Measurements from ENCODE around the gene VEGFA. TPM values are rescaled to one million over a fixed set of nuclear protein-coding genes. Genes with fewer than 3 reads are reported as not detected.
"Not testable (repeated sequence)": the region's sequence is repeated elsewhere in the genome, so short reads cannot be mapped to it uniquely, and the experiment has no call there.

Gene VEGFA
- polyA plus RNA-seq, 3 donors: 276 to 296 (median 286) TPM

- DNase-seq (ENCODE audit: low read depth in 3 of 3, low spot score in 2 of 3): not testable (repeated sequence)
These were observed 49.0 kb downstream of the VEGFA start for GRCh38 chr6:43818973-43819372.

DNA sequence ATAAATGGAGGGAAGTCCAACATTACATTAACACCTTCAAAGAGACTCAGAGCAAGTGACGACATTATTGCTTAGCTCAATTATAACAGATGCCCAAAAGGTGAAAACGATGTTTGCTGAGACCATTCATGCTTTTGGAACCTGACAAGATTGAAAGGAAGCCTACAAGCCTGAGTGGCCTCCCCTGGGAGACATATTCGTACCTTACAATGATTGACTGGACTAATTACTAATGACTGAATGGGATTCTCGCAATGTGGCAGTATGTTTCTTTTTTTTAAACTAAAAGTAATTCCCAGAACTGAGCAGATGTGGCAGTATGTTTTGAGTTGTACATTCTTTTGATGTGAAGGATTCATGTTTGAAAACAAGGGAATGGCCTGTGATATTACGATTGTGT lies 49.9 kb downstream of the VEGFA start:
- no peak for DNase-seq (ENCODE audit: low read depth in 3 of 3, low spot score in 2 of 3)

- DNase-seq (ENCODE audit: low read depth in 3 of 3, low spot score in 2 of 3): no peak
These were observed 50.5 kb downstream of the VEGFA start for GRCh38 chr6:43820486-43820885.

DNA sequence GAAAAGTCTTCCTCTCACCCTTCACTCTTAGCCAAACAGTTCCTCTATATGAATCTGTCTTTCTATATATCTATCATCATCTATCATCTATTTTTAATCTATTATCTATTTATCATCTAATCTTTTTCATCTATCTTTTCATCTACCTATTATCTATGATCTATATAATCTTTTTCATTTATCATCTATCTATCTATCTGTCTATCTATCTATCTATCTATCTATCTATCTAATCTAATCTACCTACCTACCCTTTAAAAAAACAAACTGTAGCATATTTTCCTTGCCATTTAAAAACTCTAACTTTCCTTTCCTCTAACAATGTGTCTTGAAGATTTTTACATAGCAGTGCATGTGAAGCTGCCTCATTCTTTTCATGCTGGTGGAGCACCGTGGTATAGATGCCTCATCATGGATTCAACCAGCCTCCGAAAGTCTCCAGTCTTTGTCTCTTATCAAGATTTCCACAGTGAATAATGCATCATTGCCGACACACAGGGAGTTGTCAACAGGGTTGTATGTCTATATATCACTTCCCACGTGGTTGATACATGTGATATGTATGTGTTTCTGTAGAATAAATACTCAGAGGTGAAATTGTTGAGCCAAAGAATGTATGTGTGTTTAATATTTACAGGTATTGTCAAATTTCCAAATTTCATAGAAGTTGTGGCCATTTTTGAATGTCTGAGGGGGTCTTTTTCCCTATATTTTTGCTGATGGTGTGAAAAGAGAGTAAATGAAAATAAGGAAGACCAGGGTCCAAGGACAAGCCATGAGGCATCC lies 51.3 kb downstream of the VEGFA start:
- no peak for DNase-seq (ENCODE audit: low read depth in 3 of 3, low spot score in 2 of 3)

DNA sequence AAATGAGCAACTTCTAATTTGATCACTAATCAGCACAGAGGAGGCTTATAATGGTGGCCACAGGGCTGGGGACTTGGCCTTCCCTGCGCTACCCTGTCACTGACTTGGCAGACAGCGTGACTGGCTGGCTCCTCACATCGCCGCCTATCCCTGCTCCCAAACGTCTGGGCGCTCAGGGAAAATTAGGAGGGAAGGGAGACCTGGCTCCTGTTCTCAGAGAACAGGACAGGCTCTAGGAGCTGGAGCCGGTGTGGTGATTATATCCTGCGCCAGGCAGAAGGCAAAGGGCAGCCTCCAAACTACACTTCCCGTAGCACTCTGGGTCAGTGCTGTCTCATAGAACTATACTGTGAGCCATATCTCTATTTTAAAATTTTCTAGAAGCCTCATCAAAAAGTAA lies 53.4 kb downstream of the VEGFA start:
- DNase-seq (ENCODE audit: low read depth in 3 of 3, low spot score in 2 of 3): no peak

DNA sequence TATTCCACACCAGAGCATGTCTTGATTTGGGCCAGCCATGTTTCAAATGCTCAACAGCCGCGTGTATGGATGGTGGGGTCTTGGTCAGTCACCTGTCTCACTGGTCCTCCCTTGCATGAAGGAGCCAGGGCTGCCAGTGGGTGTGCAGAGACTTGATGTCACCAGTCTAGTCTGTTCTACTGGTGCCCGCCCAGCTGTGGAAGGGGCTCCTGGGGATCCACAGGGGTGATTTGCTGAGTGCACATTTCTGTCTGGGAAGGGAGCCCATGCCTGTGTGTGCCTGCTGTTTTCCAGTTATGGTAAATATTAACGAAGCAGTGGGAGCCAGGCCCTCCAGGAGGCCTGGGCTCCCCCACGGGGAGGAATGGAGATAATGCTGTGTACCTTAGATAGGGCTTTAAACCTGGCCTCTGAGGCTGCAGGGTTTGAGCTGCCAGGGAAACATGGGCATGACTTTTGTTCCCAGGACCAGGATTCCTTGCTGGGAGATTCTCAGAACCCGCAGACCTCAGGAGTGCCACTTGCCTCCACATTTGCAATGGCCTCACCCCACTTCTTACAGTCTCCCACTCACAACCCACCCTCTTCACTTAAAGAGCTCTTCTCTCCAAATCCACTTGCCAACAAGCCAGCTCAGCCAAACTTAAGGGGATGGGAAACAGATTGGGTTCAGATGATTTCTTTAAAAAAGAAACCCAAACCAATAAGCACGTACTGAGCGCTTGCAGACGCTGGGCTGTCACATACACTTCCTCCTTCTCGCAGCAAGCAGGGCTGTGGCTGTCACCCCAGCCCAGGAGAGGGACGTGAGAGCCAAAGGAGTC lies 54.1 kb downstream of the VEGFA start:
- no peak for DNase-seq (ENCODE audit: low read depth in 3 of 3, low spot score in 2 of 3)

GRCh38 chr6:43824703-43825064 lies 54.7 kb downstream of the VEGFA start:
- DNase-seq (ENCODE audit: low read depth in 3 of 3, low spot score in 2 of 3): no peak

GRCh38 chr6:43825187-43826115 lies 55.4 kb downstream of the VEGFA start:
- DNase-seq (ENCODE audit: low read depth in 3 of 3, low spot score in 2 of 3): no peak

DNA sequence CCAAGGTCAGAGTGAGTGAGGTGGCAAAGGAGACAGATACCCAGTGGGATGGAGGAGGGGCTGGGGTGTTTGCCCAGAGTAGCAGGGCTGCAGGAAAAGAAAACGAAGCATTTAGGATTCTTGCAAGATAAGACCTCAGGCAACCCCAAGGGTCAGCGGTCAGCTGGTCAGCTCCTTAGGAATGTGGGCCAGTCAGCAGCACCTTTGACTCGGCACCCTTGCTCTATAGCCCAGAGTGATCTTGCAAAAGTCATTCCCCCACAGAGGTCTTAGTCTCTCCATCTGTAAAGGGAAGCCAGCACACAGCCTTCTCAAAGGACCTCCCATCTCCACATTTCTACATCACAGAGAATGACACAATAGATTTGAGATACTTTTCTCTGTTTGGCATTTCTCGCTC lies 56.7 kb downstream of the VEGFA start:
- no peak for DNase-seq (ENCODE audit: low read depth in 3 of 3, low spot score in 2 of 3)

- no peak for DNase-seq (ENCODE audit: low read depth in 3 of 3, low spot score in 2 of 3)
These were observed 57.9 kb downstream of the VEGFA start for GRCh38 chr6:43827898-43828297.

DNA sequence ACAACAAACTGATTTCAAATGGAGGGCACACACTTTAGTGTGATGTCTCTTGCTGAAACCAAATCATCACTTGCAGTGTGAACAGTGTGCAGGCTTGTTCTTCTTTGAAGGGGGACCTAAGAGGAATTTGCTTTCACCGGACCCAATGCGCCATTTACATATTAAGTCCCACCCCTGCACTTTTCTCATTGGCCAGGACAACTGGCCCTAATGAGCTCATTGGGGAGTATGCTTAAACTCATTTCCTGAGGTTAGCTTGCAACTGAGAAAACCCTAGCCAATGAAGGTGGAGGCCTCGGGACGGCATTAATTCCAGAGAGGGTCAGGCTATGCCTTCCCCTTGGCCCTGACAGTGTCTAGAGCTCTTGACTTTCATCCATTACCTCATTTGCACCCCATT lies 58.7 kb downstream of the VEGFA start:
- no peak for DNase-seq (ENCODE audit: low read depth in 3 of 3, low spot score in 2 of 3)

- DNase-seq (ENCODE audit: low read depth in 3 of 3, low spot score in 2 of 3): no peak
These were observed 59.5 kb downstream of the VEGFA start for GRCh38 chr6:43829470-43829869.

DNA sequence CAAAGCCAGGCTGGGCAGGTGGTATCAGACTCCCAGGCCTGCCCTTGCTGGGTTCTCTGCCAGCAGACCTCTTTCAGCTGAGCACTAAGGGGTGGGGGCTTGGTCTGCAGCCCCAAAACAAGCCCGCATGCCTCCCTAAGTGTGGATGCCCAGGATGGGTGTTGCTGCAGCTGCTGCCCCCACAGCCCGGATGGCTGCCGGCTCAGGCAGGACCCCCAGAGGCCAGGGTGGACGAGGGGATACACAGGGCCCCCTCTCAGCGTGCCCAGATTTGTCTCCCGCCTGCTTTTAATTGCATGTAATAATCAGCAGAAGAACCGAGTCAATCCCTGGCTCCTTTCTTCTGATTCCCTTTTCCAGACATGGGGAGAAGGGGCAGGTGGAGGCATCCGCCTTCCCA lies 60.8 kb downstream of the VEGFA start:
- no peak for DNase-seq (ENCODE audit: low read depth in 3 of 3, low spot score in 2 of 3)

DNA sequence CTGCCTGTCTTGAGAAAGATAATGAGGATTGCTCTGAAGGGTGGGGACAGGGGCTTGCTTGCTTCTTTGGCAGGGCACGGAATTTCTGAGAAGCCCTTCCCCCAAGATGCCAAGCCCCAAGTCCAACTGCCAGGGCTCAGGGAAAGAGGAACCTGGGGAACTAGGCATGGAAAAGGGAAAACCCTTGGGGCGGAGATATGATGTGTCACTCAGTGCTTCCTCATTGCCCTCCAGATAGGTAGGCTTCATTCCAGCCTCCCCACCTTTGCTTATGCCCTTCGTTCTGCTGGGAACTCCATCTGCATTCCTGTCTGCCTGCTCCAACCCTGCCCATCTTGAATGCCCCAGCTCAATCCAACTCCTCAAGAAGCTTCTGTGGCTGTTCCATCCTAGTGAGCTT lies 61.2 kb downstream of the VEGFA start:
- DNase-seq (ENCODE audit: low read depth in 3 of 3, low spot score in 2 of 3): no peak

DNA sequence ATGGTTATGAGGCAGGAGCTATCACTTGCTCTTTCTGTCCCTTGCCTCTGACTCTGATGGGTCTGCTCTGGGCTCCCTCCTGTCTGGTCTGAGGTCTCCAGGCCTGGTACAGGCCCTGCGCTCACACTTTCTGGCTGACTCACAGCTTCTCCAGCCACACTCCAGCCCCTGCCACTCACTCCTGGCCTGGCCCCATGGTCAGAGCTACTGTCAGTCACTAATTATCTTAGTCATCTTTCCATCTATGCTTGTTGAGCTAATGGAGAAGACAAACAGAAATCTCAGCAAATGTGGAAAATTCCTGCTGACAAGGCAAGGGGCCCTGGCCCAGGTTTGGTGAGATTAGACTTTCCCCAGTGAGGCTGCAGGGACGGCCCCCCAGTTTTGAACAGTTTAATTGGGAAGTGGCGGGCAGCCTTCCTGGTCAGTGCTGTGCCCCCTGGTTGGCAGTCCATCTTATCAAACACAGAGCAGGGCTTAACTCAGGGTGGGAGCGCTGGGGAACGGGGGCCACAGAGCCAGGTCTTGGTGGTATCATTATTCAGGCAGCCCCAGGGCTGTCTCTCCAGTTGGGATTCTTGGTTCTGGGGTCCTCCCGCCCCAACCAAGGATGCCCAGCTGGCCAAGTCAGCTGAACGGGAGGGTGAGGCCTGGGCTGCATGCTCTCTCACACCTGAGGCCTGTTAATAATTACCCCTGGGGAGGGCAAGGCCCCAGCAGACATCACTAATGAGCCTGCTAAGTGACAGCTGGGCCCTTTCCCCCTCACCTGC lies 63.4 kb downstream of the VEGFA start:
- no peak for DNase-seq (ENCODE audit: low read depth in 3 of 3, low spot score in 2 of 3)

DNA sequence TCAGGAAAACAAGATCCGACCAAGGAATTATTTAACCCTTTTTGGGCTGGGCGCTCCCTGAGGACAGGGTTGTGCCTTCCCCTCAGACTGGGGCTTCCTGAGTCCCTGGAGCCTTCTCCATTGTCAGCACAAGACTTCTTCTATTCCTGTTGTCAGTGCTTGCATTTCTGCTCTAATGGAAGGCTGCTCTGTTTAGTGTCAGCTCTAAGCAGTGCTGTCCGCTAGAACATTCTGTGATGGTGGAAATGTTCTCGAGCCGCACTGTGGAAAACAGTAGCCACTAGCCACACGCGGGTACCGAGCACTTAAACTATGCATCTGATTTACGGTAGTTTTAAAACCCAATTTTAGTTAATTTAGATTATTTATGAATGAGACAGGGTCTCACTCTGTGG lies 64.0 kb downstream of the VEGFA start:
- no peak for DNase-seq (ENCODE audit: low read depth in 3 of 3, low spot score in 2 of 3)

- no peak for DNase-seq (ENCODE audit: low read depth in 3 of 3, low spot score in 2 of 3)
These were observed 64.6 kb downstream of the VEGFA start for GRCh38 chr6:43834528-43835155.

- DNase-seq (ENCODE audit: low read depth in 3 of 3, low spot score in 2 of 3): no peak
These were observed 65.9 kb downstream of the VEGFA start for GRCh38 chr6:43835872-43836419.
